Stimulated activated CD4-positive, alpha-beta T cell treated with anti-CD3 and anti-CD28 coated beads, TNF-alpha, amount 100 ng/mL, for 48 hours (primary cell): ENCODE data around the gene SPOCD1.
A peak's percentile ranks its signal among the peaks of the same experiment; 100 is the strongest.

Source experiments
- DNase-seq, 3 donors: peaks; one replicate each; pipeline ENCODE4 v3.0.0-alpha.2; 2020; ENCODE audit warnings: low read depth in 3 of 3

SPOCD1 gene

GRCh38 chr1:31815752-31816500, at the start of gene SPOCD1:
TSS of gene SPOCD1 (minus strand) at chr1:31816022. CDS start at chr1:31815333, 689 bp downstream.
- peak; percentile 76 to 88 (median 80) for DNase-seq

- DNase-seq: no peak
These were observed 46.2 kb upstream of the SPOCD1 start for GRCh38 chr1:31862071-31862470.

GRCh38 chr1:31861346-31861745, 45.5 kb upstream of the SPOCD1 start:
- DNase-seq: no peak

- no peak for DNase-seq
These were observed 44.8 kb upstream of the SPOCD1 start for GRCh38 chr1:31860581-31860980.

- DNase-seq: no peak
These were observed 43.9 kb upstream of the SPOCD1 start for GRCh38 chr1:31859719-31860118.

GRCh38 chr1:31859044-31859443, 43.2 kb upstream of the SPOCD1 start:
- no peak for DNase-seq

GRCh38 chr1:31857863-31858262, 42.0 kb upstream of the SPOCD1 start:
- no peak for DNase-seq

GRCh38 chr1:31856140-31856539, 40.3 kb upstream of the SPOCD1 start:
- no peak for DNase-seq

GRCh38 chr1:31855038-31855845, 39.4 kb upstream of the SPOCD1 start:
- no peak for DNase-seq

GRCh38 chr1:31849653-31850052, 33.8 kb upstream of the SPOCD1 start:
- no peak for DNase-seq

- no peak for DNase-seq
These were observed 32.6 kb upstream of the SPOCD1 start for GRCh38 chr1:31848381-31848897.

- no peak for DNase-seq
These were observed 30.7 kb upstream of the SPOCD1 start for GRCh38 chr1:31846484-31846883.

GRCh38 chr1:31843506-31843905, 27.7 kb upstream of the SPOCD1 start:
- no peak for DNase-seq

- DNase-seq: no peak
These were observed 24.0 kb upstream of the SPOCD1 start for GRCh38 chr1:31839662-31840343.

- no peak for DNase-seq
These were observed 21.8 kb upstream of the SPOCD1 start for GRCh38 chr1:31837451-31838158.

GRCh38 chr1:31836638-31837037, 20.8 kb upstream of the SPOCD1 start:
- DNase-seq: no peak

GRCh38 chr1:31835415-31835814, 19.6 kb upstream of the SPOCD1 start:
- no peak for DNase-seq

- DNase-seq: no peak
These were observed 18.7 kb upstream of the SPOCD1 start for GRCh38 chr1:31834501-31834900.

- DNase-seq: no peak
These were observed 15.9 kb upstream of the SPOCD1 start for GRCh38 chr1:31831397-31832378.

GRCh38 chr1:31830511-31830910, 14.7 kb upstream of the SPOCD1 start:
- no peak for DNase-seq
